GM12874 (cell line): ENCODE measurements around the gene PTBP3.

Experiments used
- TF ChIP-seq, protein P1 (sequence below): IDR thresholded peaks from 2 replicates; pipeline ENCODE4 v1.5.1; 2011; ENCODE audit warnings: low read depth, mild to moderate bottlenecking, control low read depth, low read length, moderate library complexity; ENCODE audit not compliant: insufficient read depth

PTBP3 gene

DNA sequence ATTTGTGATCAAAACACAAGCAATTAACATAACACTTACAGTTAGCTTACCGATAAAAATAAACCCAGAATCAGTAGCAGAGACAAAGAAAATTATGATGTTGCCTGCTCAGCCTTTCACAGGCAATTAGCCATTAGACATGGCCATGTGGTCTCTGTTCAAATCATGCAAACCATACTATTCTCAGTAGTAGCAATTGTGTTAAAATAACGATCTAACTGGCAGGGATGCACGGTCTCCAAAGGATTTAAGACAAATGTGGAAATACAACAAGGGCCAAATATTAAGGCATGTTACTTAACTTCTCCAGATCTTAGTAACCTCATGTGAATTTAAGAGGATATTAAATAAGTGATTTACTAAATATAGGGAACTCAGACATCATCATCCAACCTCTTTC, 59.5 kb downstream of the PTBP3 start:
- TF ChIP-seq, protein P1, sequence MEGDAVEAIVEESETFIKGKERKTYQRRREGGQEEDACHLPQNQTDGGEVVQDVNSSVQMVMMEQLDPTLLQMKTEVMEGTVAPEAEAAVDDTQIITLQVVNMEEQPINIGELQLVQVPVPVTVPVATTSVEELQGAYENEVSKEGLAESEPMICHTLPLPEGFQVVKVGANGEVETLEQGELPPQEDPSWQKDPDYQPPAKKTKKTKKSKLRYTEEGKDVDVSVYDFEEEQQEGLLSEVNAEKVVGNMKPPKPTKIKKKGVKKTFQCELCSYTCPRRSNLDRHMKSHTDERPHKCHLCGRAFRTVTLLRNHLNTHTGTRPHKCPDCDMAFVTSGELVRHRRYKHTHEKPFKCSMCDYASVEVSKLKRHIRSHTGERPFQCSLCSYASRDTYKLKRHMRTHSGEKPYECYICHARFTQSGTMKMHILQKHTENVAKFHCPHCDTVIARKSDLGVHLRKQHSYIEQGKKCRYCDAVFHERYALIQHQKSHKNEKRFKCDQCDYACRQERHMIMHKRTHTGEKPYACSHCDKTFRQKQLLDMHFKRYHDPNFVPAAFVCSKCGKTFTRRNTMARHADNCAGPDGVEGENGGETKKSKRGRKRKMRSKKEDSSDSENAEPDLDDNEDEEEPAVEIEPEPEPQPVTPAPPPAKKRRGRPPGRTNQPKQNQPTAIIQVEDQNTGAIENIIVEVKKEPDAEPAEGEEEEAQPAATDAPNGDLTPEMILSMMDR: no peak

DNA sequence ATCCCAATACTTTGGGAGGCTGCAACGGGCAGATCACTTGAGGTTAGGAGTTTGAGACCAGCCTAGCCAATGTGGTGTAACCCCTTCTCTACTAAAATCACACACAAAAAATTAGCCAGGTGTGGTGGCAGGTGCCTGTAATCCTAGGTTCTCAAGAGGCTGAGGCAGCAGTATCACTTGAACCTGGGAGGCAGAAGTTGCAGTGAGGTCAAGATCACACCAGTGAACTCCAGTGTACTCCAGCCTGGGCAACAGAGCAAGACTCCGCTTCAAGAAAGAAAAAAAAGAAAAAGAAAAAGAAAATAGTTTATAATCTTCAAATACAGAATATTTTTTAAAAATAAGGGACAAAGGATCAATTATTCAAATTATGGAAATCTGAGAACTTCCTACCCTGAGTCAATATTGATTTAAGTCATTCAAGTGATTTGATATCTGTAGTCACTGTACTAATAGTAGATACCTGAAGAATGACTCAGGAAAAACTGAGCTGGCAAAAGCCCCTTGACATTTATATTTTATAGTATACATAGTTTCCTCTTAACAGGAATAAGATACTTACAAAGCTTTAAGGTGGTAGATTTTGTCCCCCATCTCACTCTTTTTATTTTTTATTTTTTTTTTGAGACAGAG, 61.8 kb downstream of the PTBP3 start:
- TF ChIP-seq, protein P1: no peak

DNA sequence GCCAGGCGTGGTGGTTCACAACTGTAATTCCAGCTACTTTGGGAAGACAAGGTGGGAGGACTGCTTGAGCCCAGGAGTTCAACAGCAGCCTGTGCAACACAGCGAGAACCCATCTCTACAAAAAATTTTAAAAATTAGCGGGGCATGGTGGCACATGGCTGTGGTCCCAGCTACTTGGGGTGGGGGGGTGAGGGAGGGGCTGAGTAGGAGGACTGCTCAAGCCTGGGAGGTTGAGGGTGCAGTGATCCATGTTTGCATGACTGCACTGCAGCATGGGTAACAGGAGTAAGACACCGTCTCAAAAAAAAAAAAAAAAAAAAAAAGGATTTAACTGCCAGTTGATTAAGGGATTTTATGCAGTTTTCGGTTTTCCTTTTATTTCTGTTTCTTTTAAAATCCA, 65.0 kb downstream of the PTBP3 start:
- TF ChIP-seq, protein P1: no peak

DNA sequence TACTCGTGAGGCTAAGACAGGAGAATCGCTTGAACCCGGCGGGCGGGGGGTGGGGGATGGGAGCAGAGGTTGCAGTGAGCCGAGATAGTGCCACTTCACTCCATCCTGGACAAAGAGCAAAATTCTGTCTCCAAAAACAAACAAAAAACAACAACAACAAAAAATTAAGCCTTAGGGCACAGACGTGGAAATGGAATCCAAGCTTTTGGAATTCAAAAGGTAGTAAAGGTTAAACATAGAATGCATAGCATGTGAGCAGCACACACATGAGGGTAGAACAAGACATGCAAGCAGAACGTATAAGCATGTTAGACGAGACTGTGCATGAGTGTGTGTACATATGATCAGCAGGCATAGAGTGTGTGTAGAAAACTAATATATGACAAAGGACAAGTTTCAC, 68.0 kb downstream of the PTBP3 start:
- TF ChIP-seq, protein P1: no peak

DNA sequence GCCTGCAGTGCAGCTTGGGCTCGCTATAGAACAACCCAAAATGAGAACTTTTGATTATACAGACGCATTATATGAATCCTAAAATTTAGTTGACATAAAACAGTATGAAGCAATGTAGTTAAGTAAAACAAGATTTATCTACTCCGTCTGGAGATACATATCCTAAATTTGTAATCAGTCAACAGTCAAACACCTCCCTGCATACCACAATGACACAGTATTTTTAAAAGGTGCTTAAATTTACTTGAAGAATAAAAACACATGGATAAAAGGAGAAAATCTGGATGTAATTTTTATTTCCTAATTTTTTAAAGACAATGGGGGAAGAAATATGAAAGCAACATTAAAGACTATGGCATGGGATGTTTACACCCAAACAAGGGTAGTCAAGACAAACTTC, 70.8 kb downstream of the PTBP3 start:
- TF ChIP-seq, protein P1: no peak

DNA sequence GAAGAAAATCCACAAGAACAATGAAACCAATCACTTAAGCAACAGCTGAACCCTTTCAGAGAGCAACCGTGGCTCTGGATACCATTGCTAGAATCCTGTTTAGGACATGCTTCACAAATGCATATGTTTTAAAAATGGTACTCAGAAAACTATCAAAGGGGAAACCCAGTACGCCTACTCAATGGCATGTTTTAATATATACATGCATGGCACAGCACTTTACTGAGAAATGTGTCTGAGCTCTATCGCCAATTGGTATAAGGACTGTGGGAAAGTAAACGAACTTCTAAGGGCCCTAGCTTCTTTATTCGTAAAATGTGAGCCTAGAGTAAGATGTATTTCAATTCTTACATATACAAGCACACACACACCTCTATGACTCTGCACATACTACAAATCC, 72.3 kb downstream of the PTBP3 start:
- TF ChIP-seq, protein P1: no peak

DNA sequence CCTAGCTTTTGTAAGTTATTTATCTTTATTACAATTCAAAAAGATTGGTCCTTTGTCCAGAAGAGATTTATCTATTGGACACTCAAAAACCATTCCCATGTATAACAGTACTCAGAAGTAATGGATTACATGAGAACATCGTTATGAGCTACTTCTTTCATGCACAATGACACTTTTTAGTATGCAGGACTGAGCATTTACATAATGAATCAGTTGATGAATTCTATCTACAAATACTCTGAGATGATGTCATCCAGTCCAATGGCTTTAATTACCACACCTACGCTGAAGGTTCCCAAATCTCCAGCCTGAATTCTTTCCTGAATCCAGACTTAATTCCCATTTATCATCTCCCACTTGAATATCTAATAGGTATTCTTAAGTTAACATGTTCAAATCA, 75.3 kb downstream of the PTBP3 start:
- TF ChIP-seq, protein P1: no peak
